HepG2 (cell line): ENCODE results near the gene UBE2O. TPM values are rescaled to one million over a fixed set of nuclear protein-coding genes. Genes with fewer than 3 reads are reported as not detected.

Experiments used
- ATAC-seq: fragments of 200-7000 bp; cut with Tn5 transposase; 3 replicates; pipeline ENCODE4 v1.9.1; 2020; ENCODE audit warnings: mild to moderate bottlenecking, moderate library complexity
- BruUV-seq: library from RNA; stranded (reverse); fragments of 400-500 nt; replicated peaks from 2 replicates; lab custom pipeline; 2021; lab: Mats Ljungman, UMichigan
- CTCF ChIA-PET: fragments of 300-600 bp; formaldehyde crosslinking; extraction: SDS; loops from one replicate; lab custom pipeline; 2021; ENCODE audit warnings: low total read pairs, inconsistent platforms, low intra/inter-chr PET ratio; lab: Yijun Ruan, JAX
- POLR2A ChIA-PET: fragments of 350-600 bp; sonication (Branson Sonifier 250); formaldehyde crosslinking; loops from one replicate; lab custom pipeline; 2020; ENCODE audit warnings: antibody characterized with exemption, inconsistent platforms; lab: Yijun Ruan, JAX
- DNase-seq: peaks from one replicate; pipeline ENCODE4 v3.0.0-alpha.2; 2015; ENCODE audit warnings: low spot score
- FAIRE-seq: peaks from 3 replicates; lab custom pipeline; 2011; peaks lifted over from hg19 to GRCh38; lab: Jason Lieb, UNC
- H2AFZ ChIP-seq: one replicate; pipeline ENCODE4 v1.6.1; 2011; ENCODE audit warnings: low read length, inconsistent platforms
- H3K27ac ChIP-seq: fragments of 300-600 bp; 3 replicates; pipeline ENCODE4 v1.8.0; 2011; ENCODE audit warnings: mixed run types, mild to moderate bottlenecking, mixed read lengths, low read length, inconsistent platforms; ENCODE audit not compliant: insufficient read depth; ENCODE audit errors: extremely low read length
- H3K27me3 ChIP-seq, 2 experiments: fragments of 200-600 bp in 1 of 2; 2 replicates in 1 of 2; 3 replicates in 1 of 2; pipeline versions ENCODE4 v1.6.0 to v1.8.0; 2011; ENCODE audit warnings: low read length in 2 of 2, mild to moderate bottlenecking in 2 of 2, moderate library complexity in 2 of 2, inconsistent platforms in 1 of 2; ENCODE audit not compliant: insufficient read depth in 2 of 2, control insufficient read depth in 1 of 2
- H3K36me3 ChIP-seq, 2 experiments: fragments of 200-600 bp in 1 of 2; replicated peaks in 1 of 2; 2 replicates in 1 of 2; 3 replicates in 1 of 2; pipeline versions ENCODE4 v1.5.1 to v1.8.0; 2011; ENCODE audit warnings: low read length in 2 of 2, inconsistent platforms in 1 of 2; ENCODE audit not compliant: insufficient read depth in 2 of 2, control insufficient read depth in 1 of 2
- H3K4me1 ChIP-seq: 2 replicates; pipeline ENCODE4 v1.5.1; 2012; ENCODE audit warnings: low read length, inconsistent platforms; ENCODE audit not compliant: insufficient read depth
- H3K4me2 ChIP-seq: 2 replicates; pipeline ENCODE4 v1.6.0; 2011; ENCODE audit warnings: low read depth, low read length, inconsistent platforms
- H3K4me3 ChIP-seq, 3 experiments: fragments of 200-600 bp in 1 of 3; sonication (generic), shearing (Covaris generic) in 1 of 3; replicated peaks in 1 of 3; 2 replicates each; pipeline ENCODE4 v1.5.1; 2011 to 2016; ENCODE audit warnings: low read length in 3 of 3, inconsistent platforms in 2 of 3, low read depth in 2 of 3, mild to moderate bottlenecking in 2 of 3, control low read depth in 1 of 3, mixed read lengths in 1 of 3; ENCODE audit not compliant: insufficient read depth in 1 of 3
- H3K79me2 ChIP-seq: one replicate; pipeline ENCODE4 v1.6.1; 2011; ENCODE audit warnings: low read length, inconsistent platforms; ENCODE audit not compliant: insufficient read depth
- H3K9ac ChIP-seq: 2 replicates; pipeline ENCODE4 v1.6.0; 2011; ENCODE audit warnings: mild to moderate bottlenecking, low read depth, low read length, inconsistent platforms; ENCODE audit not compliant: insufficient read depth
- H3K9me3 ChIP-seq: 2 replicates; pipeline ENCODE4 v1.5.1; 2012; ENCODE audit warnings: mild to moderate bottlenecking, low read length
- H4K20me1 ChIP-seq: 2 replicates; pipeline ENCODE4 v1.6.0; 2011; ENCODE audit warnings: inconsistent platforms, mild to moderate bottlenecking, low read length, moderate library complexity; ENCODE audit not compliant: insufficient read depth
- AFF4 ChIP-seq: sonication (generic); formaldehyde crosslinking; IDR thresholded peaks from 2 replicates; pipeline ENCODE4 v1.4.0; 2020; ENCODE audit warnings: missing genetic modification reagents
- E2F1 ChIP-seq: sonication (generic); formaldehyde crosslinking; IDR thresholded peaks from 2 replicates; pipeline ENCODE4 v1.5.0; 2020; ENCODE audit warnings: missing genetic modification reagents
- FOXM1 ChIP-seq: sonication (generic); formaldehyde crosslinking; IDR thresholded peaks from 2 replicates; pipeline ENCODE4 v1.5.0; 2020; ENCODE audit warnings: missing genetic modification reagents
- GFI1 ChIP-seq: sonication (generic); formaldehyde crosslinking; IDR thresholded peaks from 2 replicates; pipeline ENCODE4 v1.5.0; 2020; ENCODE audit warnings: missing genetic modification reagents, mild to moderate bottlenecking, borderline replicate concordance
- MIER3 ChIP-seq: IDR thresholded peaks from 2 replicates; pipeline ENCODE4 v1.6.1; 2016; ENCODE audit warnings: missing compliant biosample characterization, borderline replicate concordance
- NFYC ChIP-seq: IDR thresholded peaks from 2 replicates; pipeline ENCODE4 v1.6.1; 2016; ENCODE audit warnings: missing genetic modification reagents, missing compliant biosample characterization
- PLRG1 ChIP-seq: fragments of 450-650 bp; conservative IDR thresholded peaks from 2 replicates; pipeline ENCODE4 v1.6.1; 2016
- TGIF2 ChIP-seq: IDR thresholded peaks from 2 replicates; pipeline ENCODE4 v1.6.1; 2016; ENCODE audit warnings: control low read depth, missing compliant biosample characterization
- THAP11 ChIP-seq: IDR thresholded peaks from 2 replicates; pipeline ENCODE4 v1.6.1; 2016; ENCODE audit warnings: missing biosample characterization, missing genetic modification reagents
- TOPORS ChIP-seq: sonication (generic); formaldehyde crosslinking; IDR thresholded peaks from 2 replicates; pipeline ENCODE4 v1.8.0; 2023; ENCODE audit warnings: mild to moderate bottlenecking, missing genetic modification reagents
- ZBED4 ChIP-seq: sonication (generic); formaldehyde crosslinking; IDR thresholded peaks from 2 replicates; pipeline ENCODE4 v1.4.0; 2020; ENCODE audit warnings: missing genetic modification reagents, borderline replicate concordance
- ZC3H4 ChIP-seq: sonication (generic); formaldehyde crosslinking; IDR thresholded peaks from 2 replicates; pipeline ENCODE4 v1.4.0; 2020; ENCODE audit warnings: missing genetic modification reagents, borderline replicate concordance
- ZIK1 ChIP-seq: sonication (generic); formaldehyde crosslinking; IDR thresholded peaks from 2 replicates; pipeline ENCODE4 v1.5.0; 2020; ENCODE audit warnings: mild to moderate bottlenecking, low read depth, missing genetic modification reagents, borderline replicate concordance
- ZNF562 ChIP-seq: sonication (generic); formaldehyde crosslinking; IDR thresholded peaks from 2 replicates; pipeline ENCODE4 v1.8.0; 2022; ENCODE audit warnings: missing genetic modification reagents, borderline replicate concordance
- ZNF563 ChIP-seq: sonication (generic); formaldehyde crosslinking; IDR thresholded peaks from 2 replicates; pipeline ENCODE4 v1.8.0; 2022; ENCODE audit warnings: mild to moderate bottlenecking, moderate library complexity, missing genetic modification reagents
- ZNF644 ChIP-seq: IDR thresholded peaks from 2 replicates; pipeline ENCODE4 v1.6.1; 2016; ENCODE audit warnings: low read depth
- WGBS: methylation state at CpG from one replicate; pipeline ENCODE4 v1.1.6; 2017; ENCODE audit warnings: low lambda C conversion rate; 5-methylcytosine and 5-hydroxymethylcytosine counted together
- in situ Hi-C: cut with HindIII; loops from 2 replicates; pipeline ENCODE4 v1.10.0; 2017; ENCODE audit warnings: low pct_unique_long_range_greater_than_20kb; ENCODE audit not compliant: extremely low pct_ligation_motif_present
- intact Hi-C: fragments of 100-400 bp; cut with micrococcal nuclease; formaldehyde crosslinking; loops from one replicate; pipeline ENCODE4 v1.10.0; 2022; ENCODE audit not compliant: unreplicated experiment
- polyA plus RNA-seq, 8 experiments: library from polyadenylated mRNA; depleted of rRNA in 3 of 8; stranded (reverse) in 7 of 8; unstranded in 1 of 8; fragments of >200 nt; fragmentation: Illumina TruSeq in 4 of 8; extraction: Trizol in 4 of 8; gene quantifications; 2 replicates each; pipeline versions ENCODE4 v1.2.1 to v1.2.3, GENCODE V29; 2011 to 2016; ENCODE audit warnings: low read depth in 4 of 8, missing spikeins in 1 of 8, mixed read lengths in 1 of 8; ENCODE audit not compliant: insufficient read depth in 1 of 8
- total RNA-seq, 5 experiments: library from RNA; depleted of rRNA; stranded (reverse); fragments of >200 nt; fragmentation: Illumina TruSeq; extraction: Trizol; gene quantifications; 2 replicates each; pipeline ENCODE4 v1.2.3, GENCODE V29; 2016; ENCODE audit warnings: low read depth in 1 of 5

Gene UBE2O
- total and polyA plus RNA-seq, 2 of the 13 experiments (the other 11 are each of a cell fraction or from before 2014, with no cell fraction given), result 21.5 to 23.5 TPM

- TF ChIP-seq ZBED4, result no peak
- TF ChIP-seq E2F1 (CRISPR knock-in tag), result no peak
- no peak for TF ChIP-seq FOXM1 (CRISPR knock-in tag)
- TF ChIP-seq ZIK1, result no peak
- no peak for TF ChIP-seq ZNF644
- no peak for TF ChIP-seq ZNF563 (CRISPR knock-in tag)
- no peak for TF ChIP-seq MIER3 (CRISPR knock-in tag)
Measured at GRCh38 chr17:76452127-76452659, 759 bp downstream of the UBE2O start (continued).

GRCh38 chr17:76451506-76451905, 1.4 kb downstream of the UBE2O start:
- POLR2A ChIA-PET, result interaction anchor here (1.0 to 3.1 kb wide), 2 partner anchors 49 to 71 kb away, joined by 3 to 26 read pairs; partner anchors contain the start of gene RHBDF2
- no peak for FAIRE-seq
- no TSS peak for BruUV-seq
- 0 out of 2 replicates have a peak, but pooled peaks have one; percentile 30 for TF ChIP-seq TOPORS
- no peak for TF ChIP-seq ZC3H4 (CRISPR knock-in tag)
- no peak for TF ChIP-seq PLRG1
- no peak for TF ChIP-seq GFI1 (CRISPR knock-in tag)
- no peak for TF ChIP-seq AFF4
- TF ChIP-seq NFYC (CRISPR knock-in tag), result no peak
- no peak for TF ChIP-seq ZNF562 (CRISPR knock-in tag)
- no peak for TF ChIP-seq THAP11 (CRISPR knock-in tag)
- TF ChIP-seq TGIF2 (CRISPR knock-in tag), result 0 out of 2 replicates have a peak, but pooled peaks have one; percentile 31

More at GRCh38 chr17:76451506-76451905, 1.4 kb downstream of the UBE2O start:
- Histone ChIP-seq H3K4me3 (peak overlapping the region; percentile 84 to 97 (median 92)), H4K20me1 (peaks cover 50% of the 10 kb centered on the region), H3K9me3 (no peaks in the 10 kb centered on the region), H3K27ac (no peak overlapping the region), H3K27me3 (no peaks in the 10 kb centered on the region; a peak in 1 of 5 replicates), H3K4me1 (peaks cover 55% of the 10 kb centered on the region), H3K9ac (peak overlapping the region; percentile 91), H2AFZ (no peak overlapping the region), H3K4me2 (peak overlapping the region; percentile 92), H3K79me2 (peaks cover 60% of the 10 kb centered on the region), H3K36me3 (peaks cover 0 to 4% of the 10 kb centered on the region in 2 experiments; a peak in 2 of 5 replicates)
- DNase-seq (no peak), ATAC-seq (no peak)
- 19% methylated on average over 6 of the region's 6 CpGs for WGBS
- intact Hi-C loops (no loop called here), in situ Hi-C loops (loop anchor here (5.0 kb wide), 1 partner anchor 49 kb away; no protein-coding TSS in a partner anchor)
- CTCF ChIA-PET, result no interaction called here
